HepG2 (cell line): ENCODE measurements around the gene SIGLEC14. TPM values are rescaled to one million over a fixed set of nuclear protein-coding genes. Genes with fewer than 3 reads are reported as not detected.

ENCODE experiments used
- ATAC-seq: fragments of 200-7000 bp; cut with Tn5 transposase; 3 replicates; pipeline ENCODE4 v1.9.1; 2020; ENCODE audit warnings: mild to moderate bottlenecking, moderate library complexity
- BruUV-seq: library from RNA; stranded (reverse); fragments of 400-500 nt; replicated peaks from 2 replicates; lab custom pipeline; 2021; lab: Mats Ljungman, UMichigan
- CTCF ChIA-PET: fragments of 300-600 bp; formaldehyde crosslinking; extraction: SDS; loops from one replicate; lab custom pipeline; 2021; ENCODE audit warnings: low total read pairs, inconsistent platforms, low intra/inter-chr PET ratio; lab: Yijun Ruan, JAX
- POLR2A ChIA-PET: fragments of 350-600 bp; sonication (Branson Sonifier 250); formaldehyde crosslinking; loops from one replicate; lab custom pipeline; 2020; ENCODE audit warnings: antibody characterized with exemption, inconsistent platforms; lab: Yijun Ruan, JAX
- DNase-seq: peaks from one replicate; pipeline ENCODE4 v3.0.0-alpha.2; 2015; ENCODE audit warnings: low spot score
- FAIRE-seq: peaks from 3 replicates; lab custom pipeline; 2011; peaks lifted over from hg19 to GRCh38; lab: Jason Lieb, UNC
- H2AFZ ChIP-seq: one replicate; pipeline ENCODE4 v1.6.1; 2011; ENCODE audit warnings: low read length, inconsistent platforms
- H3K27ac ChIP-seq: fragments of 300-600 bp; 3 replicates; pipeline ENCODE4 v1.8.0; 2011; ENCODE audit warnings: mixed run types, mild to moderate bottlenecking, mixed read lengths, low read length, inconsistent platforms; ENCODE audit not compliant: insufficient read depth; ENCODE audit errors: extremely low read length
- H3K27me3 ChIP-seq, 2 experiments: fragments of 200-600 bp in 1 of 2; 2 replicates in 1 of 2; 3 replicates in 1 of 2; pipeline versions ENCODE4 v1.6.0 to v1.8.0; 2011; ENCODE audit warnings: low read length in 2 of 2, mild to moderate bottlenecking in 2 of 2, moderate library complexity in 2 of 2, inconsistent platforms in 1 of 2; ENCODE audit not compliant: insufficient read depth in 2 of 2, control insufficient read depth in 1 of 2
- H3K36me3 ChIP-seq, 2 experiments: fragments of 200-600 bp in 1 of 2; replicated peaks in 1 of 2; 2 replicates in 1 of 2; 3 replicates in 1 of 2; pipeline versions ENCODE4 v1.5.1 to v1.8.0; 2011; ENCODE audit warnings: low read length in 2 of 2, inconsistent platforms in 1 of 2; ENCODE audit not compliant: insufficient read depth in 2 of 2, control insufficient read depth in 1 of 2
- H3K4me1 ChIP-seq: 2 replicates; pipeline ENCODE4 v1.5.1; 2012; ENCODE audit warnings: low read length, inconsistent platforms; ENCODE audit not compliant: insufficient read depth
- H3K4me2 ChIP-seq: 2 replicates; pipeline ENCODE4 v1.6.0; 2011; ENCODE audit warnings: low read depth, low read length, inconsistent platforms
- H3K4me3 ChIP-seq, 3 experiments: fragments of 200-600 bp in 1 of 3; sonication (generic), shearing (Covaris generic) in 1 of 3; replicated peaks in 1 of 3; 2 replicates each; pipeline ENCODE4 v1.5.1; 2011 to 2016; ENCODE audit warnings: low read length in 3 of 3, inconsistent platforms in 2 of 3, low read depth in 2 of 3, mild to moderate bottlenecking in 2 of 3, control low read depth in 1 of 3, mixed read lengths in 1 of 3; ENCODE audit not compliant: insufficient read depth in 1 of 3
- H3K79me2 ChIP-seq: one replicate; pipeline ENCODE4 v1.6.1; 2011; ENCODE audit warnings: low read length, inconsistent platforms; ENCODE audit not compliant: insufficient read depth
- H3K9ac ChIP-seq: 2 replicates; pipeline ENCODE4 v1.6.0; 2011; ENCODE audit warnings: mild to moderate bottlenecking, low read depth, low read length, inconsistent platforms; ENCODE audit not compliant: insufficient read depth
- H3K9me3 ChIP-seq: 2 replicates; pipeline ENCODE4 v1.5.1; 2012; ENCODE audit warnings: mild to moderate bottlenecking, low read length
- H4K20me1 ChIP-seq: 2 replicates; pipeline ENCODE4 v1.6.0; 2011; ENCODE audit warnings: inconsistent platforms, mild to moderate bottlenecking, low read length, moderate library complexity; ENCODE audit not compliant: insufficient read depth
- GABPB1 ChIP-seq: IDR thresholded peaks from 2 replicates; pipeline ENCODE4 v1.6.1; 2016; ENCODE audit warnings: mild to moderate bottlenecking, missing genetic modification reagents, moderate library complexity, missing compliant biosample characterization
- HNF4A ChIP-seq: sonication (generic); formaldehyde crosslinking; IDR thresholded peaks from 2 replicates; pipeline ENCODE4 v1.4.0; 2020; ENCODE audit warnings: missing genetic modification reagents
- JUN ChIP-seq: sonication (generic); formaldehyde crosslinking; IDR thresholded peaks from 2 replicates; pipeline ENCODE4 v1.4.0; 2020; ENCODE audit warnings: mild to moderate bottlenecking, missing genetic modification reagents
- MAZ ChIP-seq, 2 experiments: sonication (generic) in 1 of 2; formaldehyde crosslinking in 1 of 2; IDR thresholded peaks; 2 replicates each; pipeline versions ENCODE4 v1.5.0 to v1.6.1; 2012 to 2020; ENCODE audit warnings: low read depth in 2 of 2, mild to moderate bottlenecking in 2 of 2, borderline replicate concordance in 1 of 2, improper control_type of control experiment in 1 of 2, low read length in 1 of 2, missing genetic modification reagents in 1 of 2, moderate library complexity in 1 of 2
- NR2C2 ChIP-seq: sonication (generic); formaldehyde crosslinking; IDR thresholded peaks from 2 replicates; pipeline ENCODE4 v1.4.0; 2020; ENCODE audit warnings: missing genetic modification reagents, mild to moderate bottlenecking, moderate library complexity, borderline replicate concordance
- NR2F6 ChIP-seq, 2 experiments: IDR thresholded peaks; 2 replicates each; pipeline ENCODE4 v1.6.1; 2016; ENCODE audit warnings: antibody characterized with exemption in 1 of 2, mild to moderate bottlenecking in 1 of 2
- RARA ChIP-seq: IDR thresholded peaks from 2 replicates; pipeline ENCODE4 v1.6.1; 2016; ENCODE audit warnings: missing genetic modification reagents, missing compliant biosample characterization
- SKI ChIP-seq: fragments of 450-650 bp; IDR thresholded peaks from one replicate; pipeline ENCODE4 v1.6.1; 2018; ENCODE audit warnings: mild to moderate bottlenecking; ENCODE audit not compliant: partially characterized antibody
- ZBTB7A ChIP-seq: sonication (generic); formaldehyde crosslinking; IDR thresholded peaks from 2 replicates; pipeline ENCODE4 v1.8.0; 2022; ENCODE audit warnings: mild to moderate bottlenecking, missing genetic modification reagents
- ZNF513 ChIP-seq: sonication (generic); formaldehyde crosslinking; conservative IDR thresholded peaks from 2 replicates; pipeline ENCODE4 v1.5.0; 2020; ENCODE audit warnings: missing genetic modification reagents
- ZNF652 ChIP-seq: IDR thresholded peaks from 2 replicates; pipeline ENCODE4 v1.6.1; 2016; ENCODE audit warnings: low read depth, borderline replicate concordance
- ZNF788 ChIP-seq: sonication (generic); formaldehyde crosslinking; IDR thresholded peaks from 2 replicates; pipeline ENCODE4 v1.5.0; 2020; ENCODE audit warnings: mild to moderate bottlenecking, missing genetic modification reagents, borderline replicate concordance
- WGBS: methylation state at CpG from one replicate; pipeline ENCODE4 v1.1.6; 2017; ENCODE audit warnings: low lambda C conversion rate; 5-methylcytosine and 5-hydroxymethylcytosine counted together
- in situ Hi-C: cut with HindIII; loops from 2 replicates; pipeline ENCODE4 v1.10.0; 2017; ENCODE audit warnings: low pct_unique_long_range_greater_than_20kb; ENCODE audit not compliant: extremely low pct_ligation_motif_present
- intact Hi-C: fragments of 100-400 bp; cut with micrococcal nuclease; formaldehyde crosslinking; loops from one replicate; pipeline ENCODE4 v1.10.0; 2022; ENCODE audit not compliant: unreplicated experiment
- polyA plus RNA-seq, 8 experiments: library from polyadenylated mRNA; depleted of rRNA in 3 of 8; stranded (reverse) in 7 of 8; unstranded in 1 of 8; fragments of >200 nt; fragmentation: Illumina TruSeq in 4 of 8; extraction: Trizol in 4 of 8; gene quantifications; 2 replicates each; pipeline versions ENCODE4 v1.2.1 to v1.2.3, GENCODE V29; 2011 to 2016; ENCODE audit warnings: low read depth in 4 of 8, missing spikeins in 1 of 8, mixed read lengths in 1 of 8; ENCODE audit not compliant: insufficient read depth in 1 of 8
- total RNA-seq, 5 experiments: library from RNA; depleted of rRNA; stranded (reverse); fragments of >200 nt; fragmentation: Illumina TruSeq; extraction: Trizol; gene quantifications; 2 replicates each; pipeline ENCODE4 v1.2.3, GENCODE V29; 2016; ENCODE audit warnings: low read depth in 1 of 5
- TF ChIP-seq, protein P1 (sequence below): IDR thresholded peaks from 2 replicates; pipeline ENCODE4 v1.6.1; 2016; ENCODE audit warnings: low read depth, control low read depth
- TF ChIP-seq, protein P2 (sequence below): sonication (generic); formaldehyde crosslinking; IDR thresholded peaks from 2 replicates; pipeline ENCODE4 v1.4.0; 2020; ENCODE audit warnings: missing genetic modification reagents
- TF ChIP-seq, protein P3 (sequence below): sonication (generic); formaldehyde crosslinking; IDR thresholded peaks from 2 replicates; pipeline ENCODE4 v1.8.0; 2022; ENCODE audit warnings: missing genetic modification reagents, mild to moderate bottlenecking, moderate library complexity, borderline replicate concordance

SIGLEC14 gene
- total and polyA plus RNA-seq, 2 of the 13 experiments (the other 11 are each of a cell fraction or from before 2014, with no cell fraction given) = 0.05 to 0.09 TPM

DNA sequence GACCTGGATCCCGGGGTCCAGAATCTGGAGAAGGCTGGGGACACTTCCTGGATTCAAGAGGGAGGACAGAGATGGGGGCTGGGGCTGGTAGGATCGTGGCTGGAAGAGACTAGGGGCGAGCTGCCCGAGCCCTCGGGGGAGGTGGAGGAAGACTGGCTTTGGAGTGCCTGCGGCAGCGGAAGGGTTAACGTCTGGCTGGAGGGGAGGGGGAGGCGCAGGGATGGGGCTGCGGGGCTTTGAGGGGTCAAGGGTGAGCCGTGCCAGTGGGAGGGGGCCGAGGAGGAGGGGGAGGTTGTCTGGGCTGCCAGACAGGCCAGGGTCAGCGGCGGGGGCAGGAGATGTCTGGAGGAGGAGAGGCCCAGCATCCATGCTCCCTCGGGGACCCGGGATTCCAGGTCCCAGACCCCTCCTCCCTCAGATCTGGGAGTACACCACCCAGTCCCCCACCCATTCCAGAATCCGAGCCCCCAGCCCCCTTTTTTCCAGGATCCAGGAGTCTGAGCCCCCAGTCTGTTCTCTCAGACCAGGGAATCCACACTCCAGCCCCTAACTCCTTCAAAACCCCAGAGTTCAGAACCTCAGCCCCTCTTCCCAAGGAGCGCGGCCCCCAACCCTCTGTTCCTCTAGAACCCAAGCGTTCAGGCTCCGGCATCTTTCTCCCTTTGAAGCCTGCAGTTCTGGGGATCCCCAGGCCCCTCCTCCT lies 43.3 kb upstream of the SIGLEC14 start:
- intact Hi-C loops = no loop called here
- TF ChIP-seq, protein P1, sequence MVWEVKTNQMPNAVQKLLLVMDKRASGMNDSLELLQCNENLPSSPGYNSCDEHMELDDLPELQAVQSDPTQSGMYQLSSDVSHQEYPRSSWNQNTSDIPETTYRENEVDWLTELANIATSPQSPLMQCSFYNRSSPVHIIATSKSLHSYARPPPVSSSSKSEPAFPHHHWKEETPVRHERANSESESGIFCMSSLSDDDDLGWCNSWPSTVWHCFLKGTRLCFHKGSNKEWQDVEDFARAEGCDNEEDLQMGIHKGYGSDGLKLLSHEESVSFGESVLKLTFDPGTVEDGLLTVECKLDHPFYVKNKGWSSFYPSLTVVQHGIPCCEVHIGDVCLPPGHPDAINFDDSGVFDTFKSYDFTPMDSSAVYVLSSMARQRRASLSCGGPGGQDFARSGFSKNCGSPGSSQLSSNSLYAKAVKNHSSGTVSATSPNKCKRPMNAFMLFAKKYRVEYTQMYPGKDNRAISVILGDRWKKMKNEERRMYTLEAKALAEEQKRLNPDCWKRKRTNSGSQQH (CRISPR knock-in tag) = 0 out of 2 replicates have a peak, but pooled peaks have one; percentile 22
- TF ChIP-seq, protein P2, sequence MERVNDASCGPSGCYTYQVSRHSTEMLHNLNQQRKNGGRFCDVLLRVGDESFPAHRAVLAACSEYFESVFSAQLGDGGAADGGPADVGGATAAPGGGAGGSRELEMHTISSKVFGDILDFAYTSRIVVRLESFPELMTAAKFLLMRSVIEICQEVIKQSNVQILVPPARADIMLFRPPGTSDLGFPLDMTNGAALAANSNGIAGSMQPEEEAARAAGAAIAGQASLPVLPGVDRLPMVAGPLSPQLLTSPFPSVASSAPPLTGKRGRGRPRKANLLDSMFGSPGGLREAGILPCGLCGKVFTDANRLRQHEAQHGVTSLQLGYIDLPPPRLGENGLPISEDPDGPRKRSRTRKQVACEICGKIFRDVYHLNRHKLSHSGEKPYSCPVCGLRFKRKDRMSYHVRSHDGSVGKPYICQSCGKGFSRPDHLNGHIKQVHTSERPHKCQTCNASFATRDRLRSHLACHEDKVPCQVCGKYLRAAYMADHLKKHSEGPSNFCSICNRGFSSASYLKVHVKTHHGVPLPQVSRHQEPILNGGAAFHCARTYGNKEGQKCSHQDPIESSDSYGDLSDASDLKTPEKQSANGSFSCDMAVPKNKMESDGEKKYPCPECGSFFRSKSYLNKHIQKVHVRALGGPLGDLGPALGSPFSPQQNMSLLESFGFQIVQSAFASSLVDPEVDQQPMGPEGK = peak; percentile 69
- TF ChIP-seq ZNF513 (CRISPR knock-in tag) (no peak), ZNF788 (peak; percentile 25; the same call in 1 of the 2 replicates), HNF4A (CRISPR knock-in tag) (no peak), GABPB1 (CRISPR knock-in tag) (0 out of 2 replicates have a peak, but pooled peaks have one; percentile 12), ZBTB7A (CRISPR knock-in tag) (0 out of 2 replicates have a peak, but pooled peaks have one; percentile 23), ZNF652 (CRISPR knock-in tag) (peak; percentile 95), NR2C2 (CRISPR knock-in tag) (peak; percentile 29; the same call in 1 of the 2 replicates), NR2F6 (IDR thresholded peaks at IDR 0.05) (peak; percentile 52), NR2F6 (CRISPR knock-in tag; IDR thresholded peaks at IDR 0.05) (0 out of 2 replicates have a peak, but pooled peaks have one; percentile 18), JUN (no peak), RARA (CRISPR knock-in tag) (peak; percentile 55), SKI (peak; percentile 43), MAZ (IDR thresholded peaks at IDR 0.05; ENCODE audit: borderline replicate concordance, low read depth, low read length) (0 out of 2 replicates have a peak, but pooled peaks have one; percentile 20), MAZ (CRISPR knock-in tag; IDR thresholded peaks at IDR 0.05; ENCODE audit: low read depth) (no peak)
- TF ChIP-seq, protein P3, sequence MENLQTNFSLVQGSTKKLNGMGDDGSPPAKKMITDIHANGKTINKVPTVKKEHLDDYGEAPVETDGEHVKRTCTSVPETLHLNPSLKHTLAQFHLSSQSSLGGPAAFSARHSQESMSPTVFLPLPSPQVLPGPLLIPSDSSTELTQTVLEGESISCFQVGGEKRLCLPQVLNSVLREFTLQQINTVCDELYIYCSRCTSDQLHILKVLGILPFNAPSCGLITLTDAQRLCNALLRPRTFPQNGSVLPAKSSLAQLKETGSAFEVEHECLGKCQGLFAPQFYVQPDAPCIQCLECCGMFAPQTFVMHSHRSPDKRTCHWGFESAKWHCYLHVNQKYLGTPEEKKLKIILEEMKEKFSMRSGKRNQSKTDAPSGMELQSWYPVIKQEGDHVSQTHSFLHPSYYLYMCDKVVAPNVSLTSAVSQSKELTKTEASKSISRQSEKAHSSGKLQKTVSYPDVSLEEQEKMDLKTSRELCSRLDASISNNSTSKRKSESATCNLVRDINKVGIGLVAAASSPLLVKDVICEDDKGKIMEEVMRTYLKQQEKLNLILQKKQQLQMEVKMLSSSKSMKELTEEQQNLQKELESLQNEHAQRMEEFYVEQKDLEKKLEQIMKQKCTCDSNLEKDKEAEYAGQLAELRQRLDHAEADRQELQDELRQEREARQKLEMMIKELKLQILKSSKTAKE = peak; percentile 80
- peak overlapping the region; percentile 54 for H3K27ac ChIP-seq
- ChIA-PET CTCF (no interaction called here), POLR2A (interaction anchor here (1.8 kb wide), 1 partner anchor 14 kb away, joined by 8 read pairs; no protein-coding TSS in a partner anchor)
- peaks cover 29% of the 10 kb centered on the region for H3K4me1 ChIP-seq
- no peak for FAIRE-seq
- H2AFZ ChIP-seq = no peak overlapping the region
- H3K4me2 ChIP-seq = peak overlapping the region; percentile 88
- H3K9ac ChIP-seq = peak overlapping the region; percentile 63
- 5% methylated on average over 17 of the region's 21 CpGs for WGBS
- peaks cover 15% of the 10 kb centered on the region; the same call in 1 of the 2 replicates for H4K20me1 ChIP-seq
- BruUV-seq = no TSS peak
- ATAC-seq = peak; percentile 10; the same call in 2 of the 3 replicates
- peaks cover 2 to 6% of the 10 kb centered on the region in 2 experiments; a peak in 1 of 5 replicates for H3K36me3 ChIP-seq
- no peaks in the 10 kb centered on the region for H3K79me2 ChIP-seq
- in situ Hi-C loops = no loop called here
- no peak for DNase-seq
- peak overlapping the region; percentile 60 to 75 (median 74) for H3K4me3 ChIP-seq
- H3K27me3 ChIP-seq = no peaks in the 10 kb centered on the region; a peak in 1 of 5 replicates
- peaks cover 2% of the 10 kb centered on the region; the same call in 1 of the 2 replicates for H3K9me3 ChIP-seq
